ENCODE data around the gene PPL. TPM values are rescaled to one million over a fixed set of nuclear protein-coding genes. Genes with fewer than 3 reads are reported as not detected.

Gene PPL
- total RNA-seq, 1 donor from 2014 or later: 4.7 TPM

DNA sequence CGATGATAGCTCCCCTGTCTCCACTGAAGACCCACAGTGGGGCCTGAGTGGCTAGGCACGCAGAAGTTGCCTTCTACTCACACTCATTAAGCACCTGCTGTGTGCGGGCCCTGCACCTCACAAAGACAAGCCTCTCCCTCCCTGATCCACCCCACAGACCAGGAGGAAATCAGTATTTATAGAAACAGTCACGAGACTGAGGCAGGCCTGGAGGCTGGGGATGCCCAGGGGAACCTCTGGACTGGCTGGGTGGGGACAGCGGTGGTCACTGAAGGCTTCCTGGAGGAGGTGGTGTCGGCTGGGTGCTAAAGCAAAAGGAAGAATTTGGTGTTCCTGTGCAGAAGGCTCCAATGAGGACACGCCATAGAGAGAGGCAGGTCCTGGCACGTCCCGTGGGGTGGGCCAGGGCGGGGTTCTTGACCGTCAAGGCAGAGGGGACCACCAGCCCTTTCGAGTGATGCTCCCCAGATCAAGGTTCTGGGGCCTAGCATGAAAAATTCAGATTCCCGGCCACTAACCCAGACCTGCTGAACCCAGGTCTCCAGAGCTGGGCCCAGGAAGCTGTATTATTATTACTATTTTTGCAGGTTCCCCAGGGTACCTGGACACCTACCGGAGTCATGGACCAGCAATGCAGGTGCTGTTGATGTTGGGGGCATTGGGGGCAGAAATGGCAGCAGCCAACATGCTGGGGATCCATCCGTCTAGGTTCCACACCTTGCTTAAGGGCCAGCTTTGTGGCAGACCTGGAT is 23.0 kb downstream of the PPL start:
- Mint-ChIP-seq H3K4me1 (ENCODE audit: low read depth, unreplicated experiment) (no peaks in the 10 kb centered on the region), H3K36me3 (ENCODE audit: unreplicated experiment) (no peaks in the 10 kb centered on the region), H3K9me3 (ENCODE audit: unreplicated experiment) (no peaks in the 10 kb centered on the region), H3K4me3 (ENCODE audit: unreplicated experiment) (no peak overlapping the region), H3K27me3 (ENCODE audit: unreplicated experiment) (peaks cover 2% of the 10 kb centered on the region), H3K27ac (ENCODE audit: unreplicated experiment) (no peak overlapping the region)
- no peak for DNase-seq
- TF ChIP-seq CTCF (IDR thresholded peaks at IDR 0.05; ENCODE audit: partially characterized antibody, unreplicated experiment): no peak

DNA sequence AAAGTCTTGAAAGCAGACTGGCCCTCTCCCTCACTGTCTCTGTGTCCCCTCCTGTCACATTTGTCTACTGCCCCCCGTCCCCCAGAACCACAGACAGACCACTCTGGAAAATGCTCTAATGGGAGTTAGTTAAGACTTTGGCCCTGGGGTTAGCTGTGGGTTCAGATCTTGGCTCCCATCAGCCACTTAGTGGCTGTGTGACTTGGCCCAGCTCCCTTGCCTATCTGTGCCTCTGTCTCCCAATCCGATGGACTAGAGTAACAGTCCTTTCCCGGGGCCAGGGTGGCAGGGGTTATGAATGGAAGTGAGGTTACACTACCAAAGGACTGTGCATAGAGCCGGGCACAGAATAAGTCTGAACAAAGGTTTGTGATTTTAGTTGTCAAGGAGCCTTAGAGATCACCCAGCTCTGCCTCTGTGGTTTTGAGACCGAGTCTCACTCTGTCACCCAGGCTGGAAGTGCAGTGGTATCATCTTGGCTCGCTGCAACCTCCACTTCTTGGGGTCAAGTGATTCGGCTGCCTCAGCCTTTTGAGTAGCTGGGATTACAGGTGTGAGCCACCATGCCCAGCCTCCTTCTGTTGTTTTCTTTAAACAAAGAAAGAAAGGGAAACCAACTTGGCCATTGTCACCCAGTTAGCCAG is 23.7 kb downstream of the PPL start:
- Mint-ChIP-seq H3K27me3 (ENCODE audit: unreplicated experiment) (peaks cover 2% of the 10 kb centered on the region), H3K36me3 (ENCODE audit: unreplicated experiment) (no peaks in the 10 kb centered on the region), H3K4me3 (ENCODE audit: unreplicated experiment) (no peak overlapping the region), H3K9me3 (ENCODE audit: unreplicated experiment) (no peaks in the 10 kb centered on the region), H3K4me1 (ENCODE audit: low read depth, unreplicated experiment) (no peaks in the 10 kb centered on the region), H3K27ac (ENCODE audit: unreplicated experiment) (no peak overlapping the region)
- no peak for TF ChIP-seq CTCF (IDR thresholded peaks at IDR 0.05; ENCODE audit: partially characterized antibody, unreplicated experiment)
- DNase-seq: no peak

- no peak for DNase-seq
- Mint-ChIP-seq H3K4me1 (ENCODE audit: low read depth, unreplicated experiment) (no peaks in the 10 kb centered on the region), H3K4me3 (ENCODE audit: unreplicated experiment) (no peak overlapping the region), H3K36me3 (ENCODE audit: unreplicated experiment) (no peaks in the 10 kb centered on the region), H3K27ac (ENCODE audit: unreplicated experiment) (no peak overlapping the region), H3K9me3 (ENCODE audit: unreplicated experiment) (no peaks in the 10 kb centered on the region), H3K27me3 (ENCODE audit: unreplicated experiment) (peaks cover 2% of the 10 kb centered on the region)
- TF ChIP-seq CTCF (IDR thresholded peaks at IDR 0.05; ENCODE audit: partially characterized antibody, unreplicated experiment): no peak
Observed at GRCh38 chr16:4911970-4912386, 25.0 kb downstream of the PPL start.

DNA sequence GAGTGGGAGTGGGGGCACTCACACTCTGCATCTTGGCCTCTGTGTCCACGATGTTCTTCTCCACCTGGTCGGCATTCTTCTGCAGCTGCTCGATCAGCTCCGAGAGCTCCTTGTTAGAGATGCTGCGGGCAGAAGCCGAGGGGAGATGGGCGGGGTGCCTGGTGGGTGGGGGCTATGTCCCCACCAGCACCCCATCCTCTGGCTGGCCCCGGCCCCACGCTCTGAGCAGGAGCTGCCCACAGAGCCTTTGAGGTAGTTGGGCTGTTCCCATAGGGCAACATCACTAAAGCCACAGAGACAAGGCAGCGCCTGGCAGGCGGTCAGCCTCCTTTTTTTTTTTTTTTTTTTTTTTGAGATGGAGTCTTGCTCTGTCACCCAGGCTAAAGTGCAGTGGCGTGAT is 26.1 kb downstream of the PPL start:
- DNase-seq: no peak
- TF ChIP-seq CTCF (IDR thresholded peaks at IDR 0.05; ENCODE audit: partially characterized antibody, unreplicated experiment): no peak
- Mint-ChIP-seq H3K36me3 (ENCODE audit: unreplicated experiment) (no peaks in the 10 kb centered on the region), H3K27ac (ENCODE audit: unreplicated experiment) (no peak overlapping the region), H3K27me3 (ENCODE audit: unreplicated experiment) (peaks cover 2% of the 10 kb centered on the region), H3K4me3 (ENCODE audit: unreplicated experiment) (no peak overlapping the region), H3K4me1 (ENCODE audit: low read depth, unreplicated experiment) (no peaks in the 10 kb centered on the region), H3K9me3 (ENCODE audit: unreplicated experiment) (no peaks in the 10 kb centered on the region)

- peaks cover 3% of the 10 kb centered on the region for H3K27me3 Mint-ChIP-seq (ENCODE audit: unreplicated experiment)
- H3K27ac Mint-ChIP-seq (ENCODE audit: unreplicated experiment): no peak overlapping the region
- peaks cover 1% of the 10 kb centered on the region for H3K9me3 Mint-ChIP-seq (ENCODE audit: unreplicated experiment)
- no peak overlapping the region for H3K4me3 Mint-ChIP-seq (ENCODE audit: unreplicated experiment)
- H3K36me3 Mint-ChIP-seq (ENCODE audit: unreplicated experiment): no peaks in the 10 kb centered on the region
- no peak for DNase-seq
- H3K4me1 Mint-ChIP-seq (ENCODE audit: low read depth, unreplicated experiment): no peaks in the 10 kb centered on the region
- TF ChIP-seq CTCF (IDR thresholded peaks at IDR 0.05; ENCODE audit: partially characterized antibody, unreplicated experiment): no peak
Observed at GRCh38 chr16:4909825-4910224, 27.1 kb downstream of the PPL start.

Measured in glutamatergic neuron (in vitro differentiated cells).